CD4-positive, alpha-beta T cell treated with Interleukin-6 at 100 ng/mL for 8 hours (primary cell): Measurements from ENCODE around the gene OR5I1.
"Not testable (repeated sequence)": the region's sequence is repeated elsewhere in the genome, so short reads cannot be mapped to it uniquely, and the experiment has no call there.

Source experiments
- DNase-seq: peaks from one replicate; pipeline ENCODE4 v3.0.0-alpha.2; 2020; ENCODE audit warnings: mixed read lengths, low spot score

The OR5I1 gene

GRCh38 chr11:55936300-55936699 is at the start of gene OR5I1:
Gene OR5I1, minus strand, starts transcription at chr11:55936400. Its CDS starts 0 bp downstream, at chr11:55936400.
- no peak for DNase-seq

- no peak for DNase-seq
These were observed 34.7 kb upstream of the OR5I1 start for GRCh38 chr11:55970935-55971334.

GRCh38 chr11:55969845-55970244 is 33.6 kb upstream of the OR5I1 start, which contains the start of gene OR10AG1:
Gene OR10AG1, minus strand, starts transcription at chr11:55969945. Its CDS starts 38 bp downstream, at chr11:55969907.
- no peak for DNase-seq

- DNase-seq: no peak
These were observed 31.7 kb upstream of the OR5I1 start for GRCh38 chr11:55967914-55968313.

- no peak for DNase-seq
These were observed 30.2 kb upstream of the OR5I1 start for GRCh38 chr11:55966391-55966790.

- DNase-seq: no peak
These were observed 20.3 kb upstream of the OR5I1 start for GRCh38 chr11:55956521-55956920.

- no peak for DNase-seq
These were observed 13.1 kb upstream of the OR5I1 start for GRCh38 chr11:55949330-55949729.

- no peak for DNase-seq
These were observed 6.7 kb upstream of the OR5I1 start for GRCh38 chr11:55942785-55943392.

- no peak for DNase-seq
These were observed 15.7 kb downstream of the OR5I1 start for GRCh38 chr11:55920537-55920936.

GRCh38 chr11:55914482-55914881 is 21.7 kb downstream of the OR5I1 start, which contains the start of gene OR5W2:
Gene OR5W2, minus strand, starts transcription at chr11:55914582. Its CDS starts 0 bp downstream, at chr11:55914582.
- no peak for DNase-seq

GRCh38 chr11:55902308-55902707 is 33.9 kb downstream of the OR5I1 start:
- DNase-seq: no peak

- no peak for DNase-seq
These were observed 41.0 kb downstream of the OR5I1 start for GRCh38 chr11:55895216-55895615.

GRCh38 chr11:55885481-55885880 is 50.7 kb downstream of the OR5I1 start:
- DNase-seq: not testable (repeated sequence)
